GM18519 (cell line): ENCODE results near the gene USP11.

ENCODE experiments used
- ATAC-seq: cut with Tn5 transposase; IDR thresholded peaks from one replicate; pipeline ENCODE4 v1.9.1; 2021; ENCODE audit warnings: mild to moderate bottlenecking, moderate library complexity; ENCODE audit not compliant: unreplicated experiment, low FRiP score

Gene USP11

GRCh38 chrX:47232803-47233332 is at the start of gene USP11:
Gene USP11 (plus strand): TSS chrX:47233009. CDS start chrX:47233044, 35 bp downstream.
- peak; percentile 8 for ATAC-seq

- ATAC-seq: no peak
These were observed 48.3 kb upstream of the USP11 start for GRCh38 chrX:47184486-47184885.

DNA sequence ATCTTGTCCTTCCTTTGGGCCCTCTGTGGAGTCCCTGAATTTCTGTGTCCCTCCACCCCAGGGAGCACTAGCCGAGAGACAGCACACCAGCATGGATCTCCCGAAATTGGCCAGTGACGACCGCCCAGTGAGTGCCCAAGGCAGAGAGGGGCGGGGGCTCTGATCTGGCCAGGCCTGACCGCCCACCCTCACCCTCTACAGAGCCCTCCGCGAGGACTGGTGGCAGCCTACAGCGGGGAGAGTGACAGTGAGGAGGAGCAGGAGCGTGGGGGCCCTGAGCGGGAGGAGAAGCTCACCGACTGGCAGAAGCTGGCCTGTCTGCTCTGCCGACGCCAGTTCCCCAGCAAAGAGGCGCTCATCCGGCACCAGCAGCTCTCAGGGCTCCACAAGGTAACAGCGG is 47.6 kb upstream of the USP11 start:
- no peak for ATAC-seq

DNA sequence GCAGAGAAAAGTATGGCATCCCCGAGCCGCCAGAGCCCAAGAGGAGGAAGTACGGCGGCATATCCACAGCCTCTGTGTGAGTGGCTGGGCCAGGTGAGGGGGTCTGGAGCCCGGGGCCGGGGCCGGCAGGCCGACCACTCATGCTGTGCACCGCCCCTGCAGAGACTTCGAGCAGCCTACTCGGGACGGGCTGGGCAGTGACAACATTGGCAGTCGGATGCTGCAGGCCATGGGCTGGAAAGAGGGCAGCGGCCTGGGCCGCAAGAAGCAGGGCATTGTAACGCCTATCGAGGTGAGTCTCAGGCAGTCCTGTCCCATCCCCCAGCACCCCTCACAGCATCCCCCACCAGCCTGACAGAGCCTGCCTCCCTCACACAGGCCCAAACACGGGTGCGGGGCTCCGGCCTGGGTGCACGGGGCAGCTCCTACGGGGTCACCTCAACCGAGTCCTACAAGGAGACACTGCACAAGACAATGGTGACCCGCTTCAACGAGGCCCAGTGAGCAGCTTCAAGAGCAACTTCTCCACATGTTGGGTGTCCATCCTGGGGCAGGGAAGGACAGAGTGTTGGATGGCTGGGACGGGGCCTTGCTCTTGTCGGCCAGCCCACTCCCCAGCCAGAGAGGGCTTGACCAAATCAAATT is 46.6 kb upstream of the USP11 start:
- no peak for ATAC-seq

GRCh38 chrX:47187106-47187677 is 45.6 kb upstream of the USP11 start:
- no peak for ATAC-seq

GRCh38 chrX:47189906-47190305 is 42.9 kb upstream of the USP11 start:
- ATAC-seq: no peak

- peak; percentile 61 for ATAC-seq
These were observed 42.2 kb upstream of the USP11 start for GRCh38 chrX:47190445-47191269.

DNA sequence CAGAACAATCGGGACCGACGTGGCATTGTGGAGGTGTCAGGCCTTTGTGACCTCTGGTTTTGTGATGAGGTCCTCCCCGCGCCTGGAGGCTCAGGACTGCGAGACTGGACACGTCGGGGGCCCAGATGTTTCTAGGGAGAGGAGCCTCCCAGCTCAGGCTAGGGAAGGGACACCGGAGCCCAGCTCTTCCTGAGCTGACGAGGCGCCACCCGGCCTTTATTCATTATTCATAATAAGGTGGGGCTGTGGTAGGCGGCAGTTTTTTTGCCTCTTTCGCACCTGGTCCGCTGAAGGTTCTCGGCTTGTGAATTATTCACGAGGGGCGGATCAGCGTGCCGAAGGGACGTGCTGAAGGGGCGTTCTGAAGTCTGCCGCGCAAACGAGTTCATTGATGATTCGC is 41.5 kb upstream of the USP11 start:
- no peak for ATAC-seq

DNA sequence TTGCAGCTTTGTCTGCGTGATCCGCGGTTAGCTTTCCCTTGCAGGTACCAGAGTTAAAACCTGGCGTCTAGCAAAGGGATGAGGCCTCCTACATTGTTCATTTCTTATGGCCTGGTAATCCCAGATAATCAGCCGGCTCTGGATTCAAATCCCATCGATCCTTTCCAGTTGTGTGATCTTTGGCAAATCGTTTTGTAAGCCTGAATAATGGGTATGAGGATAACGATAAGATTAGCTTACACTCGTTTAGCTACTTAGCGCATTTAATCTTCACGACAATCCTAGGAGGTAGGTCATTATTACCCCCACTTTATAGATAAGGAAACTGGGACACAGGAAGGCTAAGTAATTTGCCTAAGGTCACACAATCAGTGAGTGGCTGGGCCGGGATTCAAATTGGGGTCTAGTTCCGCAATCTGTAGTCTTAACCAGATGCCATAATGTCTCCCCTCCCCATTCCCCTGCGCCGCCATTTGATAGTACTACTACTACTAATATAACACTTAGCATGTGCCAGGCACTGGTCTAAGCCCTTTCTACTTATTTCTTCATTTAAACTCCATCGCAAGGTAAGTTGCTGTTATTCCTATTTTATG is 40.9 kb upstream of the USP11 start:
- ATAC-seq: no peak

- no peak for ATAC-seq
These were observed 39.2 kb upstream of the USP11 start, which contains the start of gene UBA1 for GRCh38 chrX:47193475-47194193. Gene UBA1 (plus strand): TSS chrX:47193829. CDS start chrX:47198803, 4,974 bp downstream.

GRCh38 chrX:47194194-47194787 is 38.5 kb upstream of the USP11 start:
- ATAC-seq: no peak

DNA sequence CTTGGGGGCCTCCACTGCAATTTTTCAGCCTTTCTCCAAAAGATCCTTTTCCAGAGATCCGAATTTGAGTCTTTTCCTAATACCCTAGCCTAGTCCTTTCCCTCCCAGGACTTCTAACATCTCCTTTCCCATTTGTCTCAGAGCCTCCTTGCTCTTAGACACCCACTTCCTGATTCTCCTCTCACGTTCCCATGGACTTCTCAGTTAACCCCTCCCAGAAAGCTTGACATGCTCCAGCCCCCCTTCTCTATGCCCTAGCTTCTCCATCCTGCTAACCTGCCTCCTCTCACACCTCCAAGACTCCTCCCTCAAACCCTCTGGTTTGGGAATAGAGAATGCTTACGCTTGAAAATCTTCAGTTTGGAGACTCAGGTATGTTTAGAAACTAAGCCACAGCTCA is 36.7 kb upstream of the USP11 start:
- ATAC-seq: no peak

DNA sequence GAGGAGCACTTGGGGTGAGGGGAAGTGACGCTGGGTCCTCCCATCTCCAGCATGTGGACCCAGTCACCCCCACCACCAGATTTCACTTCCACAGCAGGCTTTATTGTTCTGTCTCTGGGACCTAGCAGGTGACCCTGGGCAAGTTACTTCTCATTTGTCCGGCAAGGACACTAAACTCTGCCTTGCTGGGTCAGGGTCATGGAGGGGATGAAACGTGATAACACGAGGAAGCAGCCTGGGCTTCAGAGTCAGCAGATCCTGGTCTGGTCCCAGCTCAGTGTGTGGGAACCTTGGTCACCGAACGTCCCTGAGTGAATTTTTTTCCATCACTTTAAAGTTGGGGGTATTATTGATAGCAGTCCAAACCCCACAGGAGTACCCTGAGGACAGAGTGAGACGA is 35.3 kb upstream of the USP11 start:
- ATAC-seq: no peak

DNA sequence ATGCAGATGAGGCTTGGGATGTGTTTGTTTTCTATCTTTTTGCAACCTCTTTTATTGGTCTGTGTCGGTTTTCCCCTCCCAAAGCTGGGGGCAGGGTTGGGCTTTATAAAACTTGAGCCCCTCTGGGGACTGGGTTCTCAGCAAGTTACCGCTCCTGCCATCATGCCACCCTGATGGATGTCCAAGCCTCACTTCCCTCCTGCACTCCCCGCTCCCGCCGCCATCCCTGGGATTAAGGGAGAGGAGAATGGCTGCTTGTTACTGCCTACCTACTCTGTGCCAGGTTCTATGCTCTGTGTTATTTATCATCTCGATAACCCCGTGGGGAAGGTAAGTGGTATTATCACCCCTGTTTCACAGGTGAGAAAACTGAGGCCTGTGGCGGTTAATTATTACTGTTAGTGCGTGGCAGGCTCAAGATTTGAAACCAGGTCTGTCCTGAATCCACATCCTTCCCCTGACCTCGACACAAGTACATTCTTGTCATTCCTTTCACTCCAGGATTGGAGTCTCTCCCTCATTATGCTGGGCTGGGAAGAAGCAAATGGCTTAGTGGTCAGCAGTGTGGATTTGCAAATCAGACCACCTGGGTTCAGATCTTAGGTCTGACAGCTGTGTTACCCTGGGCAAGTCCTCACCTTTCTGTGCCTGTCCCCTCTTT is 34.7 kb upstream of the USP11 start:
- no peak for ATAC-seq

DNA sequence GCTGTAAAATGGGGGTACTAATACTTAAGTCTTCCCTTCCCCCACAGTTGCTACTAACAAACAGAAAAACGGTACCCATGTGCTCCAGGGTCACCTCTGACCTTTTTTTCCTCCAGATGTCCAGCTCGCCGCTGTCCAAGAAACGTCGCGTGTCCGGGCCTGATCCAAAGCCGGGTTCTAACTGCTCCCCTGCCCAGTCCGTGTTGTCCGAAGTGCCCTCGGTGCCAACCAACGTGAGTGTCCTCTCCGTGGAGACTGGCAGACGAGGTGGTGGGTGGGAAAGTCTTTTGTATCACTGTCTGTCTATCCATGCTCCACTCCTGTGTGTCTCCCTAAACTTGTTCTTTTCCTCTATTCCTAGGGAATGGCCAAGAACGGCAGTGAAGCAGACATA is 34.1 kb upstream of the USP11 start:
- no peak for ATAC-seq

- ATAC-seq: no peak
These were observed 33.5 kb upstream of the USP11 start for GRCh38 chrX:47199286-47199685.

GRCh38 chrX:47200385-47201150 is 32.2 kb upstream of the USP11 start:
- ATAC-seq: no peak

- ATAC-seq: no peak
These were observed 31.4 kb upstream of the USP11 start for GRCh38 chrX:47201345-47201944.
